Stimulated activated CD4-positive, alpha-beta T cell treated with anti-CD3 and anti-CD28 coated beads, TNF-alpha, amount 100 ng/mL, for 1 hour (primary cell): Measurements from ENCODE around the gene TMTC2.

Experiments used
- DNase-seq, 3 donors: peaks; one replicate each; pipeline ENCODE4 v3.0.0-alpha.2; 2020; ENCODE audit warnings: low read depth in 3 of 3, low spot score in 1 of 3

TMTC2 gene

GRCh38 chr12:83005534-83006197 is 319.0 kb downstream of the TMTC2 start:
- no peak for DNase-seq

- no peak for DNase-seq
Observed at GRCh38 chr12:83008703-83009102, 322.0 kb downstream of the TMTC2 start.

DNA sequence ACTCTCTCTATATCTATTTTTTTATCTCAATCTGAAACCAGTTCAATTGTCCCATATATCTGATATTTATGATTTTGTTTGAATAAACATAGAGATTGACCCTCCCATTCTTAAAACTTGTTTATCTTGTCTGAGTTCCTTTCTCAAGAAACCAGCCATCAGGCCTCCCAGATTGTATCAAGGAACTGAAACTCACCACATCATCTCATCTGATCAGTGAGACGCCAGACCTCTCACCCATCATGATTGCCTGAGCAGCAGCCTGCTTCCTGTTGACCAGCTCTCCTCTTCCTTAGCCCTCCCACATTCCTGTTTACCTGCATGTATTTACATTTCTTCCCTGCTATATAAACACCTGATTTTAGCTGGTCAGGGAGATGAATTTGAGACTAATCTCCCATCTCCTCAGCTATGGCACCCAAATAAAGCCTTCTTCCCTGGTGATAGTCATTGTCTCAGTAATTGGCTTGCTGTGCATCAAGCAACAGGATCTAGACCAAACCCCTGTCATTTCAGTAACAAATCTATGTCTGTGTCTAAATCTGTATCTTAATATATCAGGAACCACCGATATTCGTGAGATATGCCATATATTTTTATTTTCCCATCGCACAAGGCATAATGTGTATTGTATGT is 323.6 kb downstream of the TMTC2 start:
- no peak for DNase-seq

DNA sequence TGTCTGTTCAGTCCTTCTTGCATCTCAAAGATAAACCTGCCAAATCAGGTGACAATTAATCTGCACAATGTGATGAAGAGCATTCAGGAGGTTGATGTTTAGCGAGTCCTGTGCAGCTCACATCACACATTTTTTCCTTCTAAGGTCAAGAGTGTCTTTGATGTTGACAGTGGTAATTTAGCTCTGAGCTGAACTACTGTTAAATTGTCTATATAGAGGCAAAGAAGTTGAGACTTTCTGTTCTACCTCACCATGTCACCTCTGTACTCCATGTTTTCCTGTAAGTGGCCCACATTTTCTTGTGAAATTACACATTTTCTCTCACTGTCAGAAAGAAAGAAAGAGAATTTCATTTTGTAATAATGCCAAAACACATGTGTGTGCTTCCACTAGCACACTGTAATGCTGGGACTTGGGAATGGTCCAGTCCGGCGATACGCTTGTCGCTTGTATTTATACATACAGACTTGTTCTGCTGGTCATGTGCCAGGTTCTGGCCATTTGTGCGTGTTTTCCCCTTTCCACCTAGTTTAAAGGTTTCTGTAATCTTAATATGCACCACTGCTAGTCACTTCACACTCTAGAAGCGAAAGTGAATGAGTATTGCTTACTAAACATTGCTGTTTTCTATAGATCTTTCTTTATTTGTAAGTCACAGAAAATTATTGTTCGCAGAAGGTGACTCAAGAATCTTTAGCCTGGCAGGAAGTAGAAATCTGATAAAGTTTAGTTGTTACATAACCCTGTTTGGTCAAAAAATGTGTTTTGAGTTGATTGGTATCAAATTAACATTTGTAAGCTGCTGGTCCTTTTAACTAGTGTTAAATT is 328.9 kb downstream of the TMTC2 start:
- DNase-seq: no peak

DNA sequence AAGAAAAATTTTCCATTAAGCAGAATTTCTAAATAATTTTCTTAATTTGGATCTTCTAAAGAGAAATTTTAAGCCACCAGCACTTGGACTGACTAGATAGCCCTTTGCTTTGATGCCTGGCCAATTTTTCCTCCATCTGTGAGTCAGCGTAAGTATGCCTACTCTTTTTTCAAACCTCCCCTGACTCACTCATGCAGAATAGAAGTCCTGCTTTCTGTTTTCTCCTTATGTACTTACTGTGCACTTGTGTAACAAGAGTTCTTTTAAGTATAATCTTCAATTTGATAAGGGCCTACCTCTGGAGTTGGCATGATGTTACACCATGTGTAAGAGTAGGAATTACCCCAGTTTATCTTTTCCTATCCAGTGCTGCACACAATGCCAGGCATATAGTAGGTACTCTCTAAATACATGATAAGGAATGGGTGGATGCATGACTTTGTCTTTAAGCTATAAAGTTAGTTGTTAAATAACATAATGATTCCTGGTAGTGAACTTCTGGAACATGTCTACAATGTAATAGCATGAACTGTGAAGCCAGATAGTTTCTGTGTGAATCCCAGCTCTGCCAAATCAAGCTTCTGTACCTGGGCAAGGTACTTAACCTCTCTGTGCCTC is 329.6 kb downstream of the TMTC2 start:
- no peak for DNase-seq

GRCh38 chr12:83016991-83017390 is 330.3 kb downstream of the TMTC2 start:
- DNase-seq: no peak

DNA sequence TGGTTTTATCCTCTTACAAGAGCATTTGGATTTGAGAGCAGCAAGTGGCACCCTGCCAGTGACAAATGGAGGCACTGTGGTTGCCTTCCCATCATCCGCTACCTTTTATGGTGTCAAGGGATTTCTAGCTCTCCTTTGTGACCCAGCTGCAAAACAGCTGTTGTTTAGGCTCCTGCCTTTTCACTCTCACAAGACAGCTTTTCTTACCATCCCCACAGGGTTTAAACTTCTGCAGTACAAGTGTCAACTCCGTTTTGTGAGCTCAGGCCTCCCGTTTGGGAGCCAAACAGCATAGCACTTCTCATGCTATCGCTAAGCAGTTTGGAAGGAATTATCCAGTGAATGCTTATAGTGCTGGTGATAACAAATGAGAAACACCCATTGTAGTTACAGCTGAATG is 331.4 kb downstream of the TMTC2 start:
- no peak for DNase-seq

- no peak for DNase-seq
Observed at GRCh38 chr12:83027021-83027723, 340.5 kb downstream of the TMTC2 start.

- DNase-seq: no peak
Observed at GRCh38 chr12:83031196-83031595, 344.5 kb downstream of the TMTC2 start.

- no peak for DNase-seq
Observed at GRCh38 chr12:83036847-83037246, 350.1 kb downstream of the TMTC2 start.

DNA sequence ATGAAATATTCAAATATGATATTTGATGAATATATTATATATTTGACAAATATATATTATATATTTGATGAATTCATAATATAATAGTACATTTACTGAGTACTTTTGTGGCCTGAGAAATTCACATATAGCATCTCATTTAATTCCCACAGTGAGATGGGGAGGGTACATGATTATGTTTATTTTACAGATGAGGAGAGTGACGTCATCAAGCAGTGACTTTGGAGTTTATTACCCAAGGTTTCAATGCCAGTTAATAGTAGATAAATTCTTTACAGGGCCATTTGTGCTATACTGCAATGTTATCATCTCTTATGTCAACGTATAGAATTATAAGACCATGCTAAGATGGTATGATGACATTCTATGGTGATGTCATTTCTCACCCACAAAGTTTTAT is 352.7 kb downstream of the TMTC2 start:
- no peak for DNase-seq

DNA sequence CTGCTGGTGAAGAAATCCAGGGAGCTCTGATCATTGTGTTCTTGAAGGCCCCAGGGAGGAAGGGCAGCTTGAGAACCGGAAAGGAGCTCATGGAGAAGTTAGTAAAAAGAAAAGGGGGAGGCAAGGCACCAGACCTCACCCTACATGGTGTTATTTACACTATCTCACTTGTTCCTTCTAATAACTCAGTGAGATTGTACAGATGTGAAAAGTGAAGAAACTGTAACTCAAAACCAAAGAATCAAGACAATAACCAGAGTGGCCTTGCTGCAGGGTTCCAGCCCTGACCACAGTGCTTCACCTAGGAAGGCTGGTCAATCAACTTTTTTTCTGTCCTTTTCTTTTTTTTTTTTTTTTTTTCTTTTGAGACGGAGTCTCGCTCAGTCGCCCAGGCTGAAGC is 353.6 kb downstream of the TMTC2 start:
- no peak for DNase-seq

DNA sequence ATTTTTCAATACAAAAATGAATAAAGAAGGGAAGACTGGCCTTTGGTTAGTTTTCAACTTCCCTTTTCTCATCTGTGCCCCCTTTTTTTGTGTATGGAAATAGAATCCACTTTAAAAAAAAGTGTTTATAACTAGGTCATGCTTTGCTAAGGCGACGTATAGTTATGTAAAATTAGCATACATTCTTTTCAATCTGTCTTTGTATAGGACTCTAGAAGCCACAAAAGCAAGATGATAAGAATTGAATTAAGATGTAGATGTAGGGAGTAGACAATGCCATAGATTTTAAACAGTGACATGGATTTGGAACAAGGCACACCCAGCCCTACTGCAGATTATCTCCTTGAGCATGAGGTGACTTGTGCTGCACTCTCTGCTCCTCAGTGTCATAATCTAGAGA is 354.3 kb downstream of the TMTC2 start:
- no peak for DNase-seq

GRCh38 chr12:83042441-83043200 is 355.9 kb downstream of the TMTC2 start:
- DNase-seq: no peak

DNA sequence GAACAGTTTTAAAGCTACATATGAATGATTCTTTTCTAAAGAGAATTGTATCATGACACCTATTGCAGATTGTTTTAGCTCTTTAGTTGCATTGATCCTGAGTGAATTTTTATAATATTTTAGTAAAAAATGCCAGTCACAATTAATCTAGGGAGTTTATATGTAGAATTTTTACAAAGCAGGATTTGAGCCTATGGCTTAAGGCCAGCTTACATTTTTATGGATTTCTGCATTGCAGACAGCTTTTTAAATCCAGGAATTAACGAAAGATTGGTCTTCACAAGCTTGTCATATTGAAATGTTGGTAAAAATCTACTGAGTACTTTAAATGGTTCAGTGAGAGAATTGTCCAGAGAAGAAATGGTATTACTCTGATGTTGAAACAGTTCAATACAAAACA is 358.0 kb downstream of the TMTC2 start:
- no peak for DNase-seq

DNA sequence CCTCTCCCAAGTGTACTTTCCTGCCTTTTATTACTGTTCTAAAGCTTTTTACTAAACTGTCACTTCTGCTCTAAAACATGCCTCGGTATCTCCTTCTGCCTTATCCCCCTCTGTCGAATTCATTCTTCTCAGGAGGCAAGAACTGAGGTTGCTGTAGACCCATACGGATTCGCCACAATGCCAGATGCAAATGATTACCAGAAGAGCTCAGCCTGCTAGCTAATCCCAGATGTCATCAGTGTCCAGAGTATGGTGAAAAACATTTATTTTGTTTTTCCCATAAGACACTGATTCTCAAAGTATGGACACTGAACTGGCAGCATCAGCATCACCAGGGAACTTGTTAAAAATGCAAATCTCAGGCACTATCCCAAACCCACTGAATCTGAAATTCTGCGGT is 359.3 kb downstream of the TMTC2 start:
- DNase-seq: no peak

- DNase-seq: no peak
Observed at GRCh38 chr12:83049306-83049705, 362.6 kb downstream of the TMTC2 start.

GRCh38 chr12:83052890-83053541 is 366.3 kb downstream of the TMTC2 start:
- no peak for DNase-seq

DNA sequence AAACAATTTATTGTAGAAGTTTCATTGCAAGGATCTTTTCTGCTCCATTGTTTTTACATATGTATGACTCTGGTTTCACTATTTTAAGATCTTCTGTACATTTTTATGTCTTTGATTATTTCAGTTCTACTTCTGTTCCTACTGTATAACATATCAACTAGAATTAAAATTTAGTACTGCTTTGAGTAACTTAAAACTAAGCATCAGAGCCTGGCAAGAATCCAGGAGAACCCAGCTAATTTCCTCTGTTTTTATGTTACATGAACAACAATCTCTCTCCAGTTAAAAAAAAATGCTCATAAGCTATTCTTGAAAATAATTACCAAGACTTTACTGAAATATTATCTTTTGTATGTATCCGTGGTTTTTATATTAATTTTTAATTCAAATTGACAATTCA is 370.7 kb downstream of the TMTC2 start:
- no peak for DNase-seq

DNA sequence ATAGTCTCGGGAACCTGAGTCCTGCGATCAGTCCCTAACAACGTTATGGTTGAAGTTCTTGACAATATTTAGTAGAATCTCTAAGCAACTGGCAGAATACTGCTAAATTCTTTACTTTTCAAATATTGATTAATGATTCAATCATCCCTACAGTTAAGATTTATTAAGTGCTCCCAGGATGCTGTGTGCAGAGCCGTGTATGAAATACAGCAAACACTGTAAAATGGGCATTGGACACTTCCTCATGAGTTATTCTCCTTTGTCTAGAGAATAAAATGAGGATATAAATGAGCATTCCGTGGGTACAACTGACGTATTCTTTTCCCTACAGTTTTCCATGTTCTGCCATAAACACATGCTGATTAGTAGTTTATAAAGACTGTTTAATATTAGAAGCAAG is 372.4 kb downstream of the TMTC2 start:
- DNase-seq: no peak
